Mesothelial cell of epicardium (in vitro differentiated cells): ENCODE data around the gene MYO19. TPM values are rescaled to one million over a fixed set of nuclear protein-coding genes. Genes with fewer than 3 reads are reported as not detected.

Source experiments
- DNase-seq, 2 experiments: peaks; one replicate each; pipeline ENCODE4 v3.0.0; 2021; ENCODE audit warnings: low spot score in 2 of 2; ENCODE audit not compliant: unreplicated experiment in 2 of 2
- H3K27ac Mint-ChIP-seq: 2 replicates; pipeline ENCODE4 v1.8.0; 2021; ENCODE audit warnings: mixed read lengths
- H3K27me3 Mint-ChIP-seq: 2 replicates; pipeline ENCODE4 v1.8.0; 2021; ENCODE audit warnings: low read depth, mixed read lengths
- H3K36me3 Mint-ChIP-seq: 2 replicates; pipeline ENCODE4 v1.8.0; 2021; ENCODE audit warnings: mixed read lengths
- H3K4me1 Mint-ChIP-seq: 2 replicates; pipeline ENCODE4 v1.8.0; 2021; ENCODE audit warnings: mixed read lengths
- H3K4me3 Mint-ChIP-seq: 2 replicates; pipeline ENCODE4 v1.8.0; 2021; ENCODE audit warnings: mild to moderate bottlenecking, moderate library complexity, mixed read lengths
- H3K9me3 Mint-ChIP-seq: 2 replicates; pipeline ENCODE4 v1.8.0; 2021; ENCODE audit warnings: mixed read lengths
- CTCF ChIP-seq: fragments of 200-600 bp; sonication (generic); IDR thresholded peaks from one replicate; pipeline ENCODE4 v1.5.0; 2021; ENCODE audit warnings: antibody characterized with exemption; ENCODE audit not compliant: unreplicated experiment
- total RNA-seq: library from RNA; stranded (reverse); gene quantifications from 3 replicates; pipeline ENCODE4 v1.2.1, GENCODE V29; 2021

The MYO19 gene
- total RNA-seq, 1 donor from 2014 or later = 82.4 TPM

GRCh38 chr17:36498155-36498554 is 36.5 kb downstream of the MYO19 start:
- TF ChIP-seq CTCF = no peak
- H3K27ac Mint-ChIP-seq = no peak overlapping the region
- H3K36me3 Mint-ChIP-seq = peaks cover 18% of the 10 kb centered on the region
- H3K4me1 Mint-ChIP-seq = no peaks in the 10 kb centered on the region
- H3K9me3 Mint-ChIP-seq = no peaks in the 10 kb centered on the region
- no peak overlapping the region for H3K4me3 Mint-ChIP-seq
- no peaks in the 10 kb centered on the region for H3K27me3 Mint-ChIP-seq
- DNase-seq = no peak

DNA sequence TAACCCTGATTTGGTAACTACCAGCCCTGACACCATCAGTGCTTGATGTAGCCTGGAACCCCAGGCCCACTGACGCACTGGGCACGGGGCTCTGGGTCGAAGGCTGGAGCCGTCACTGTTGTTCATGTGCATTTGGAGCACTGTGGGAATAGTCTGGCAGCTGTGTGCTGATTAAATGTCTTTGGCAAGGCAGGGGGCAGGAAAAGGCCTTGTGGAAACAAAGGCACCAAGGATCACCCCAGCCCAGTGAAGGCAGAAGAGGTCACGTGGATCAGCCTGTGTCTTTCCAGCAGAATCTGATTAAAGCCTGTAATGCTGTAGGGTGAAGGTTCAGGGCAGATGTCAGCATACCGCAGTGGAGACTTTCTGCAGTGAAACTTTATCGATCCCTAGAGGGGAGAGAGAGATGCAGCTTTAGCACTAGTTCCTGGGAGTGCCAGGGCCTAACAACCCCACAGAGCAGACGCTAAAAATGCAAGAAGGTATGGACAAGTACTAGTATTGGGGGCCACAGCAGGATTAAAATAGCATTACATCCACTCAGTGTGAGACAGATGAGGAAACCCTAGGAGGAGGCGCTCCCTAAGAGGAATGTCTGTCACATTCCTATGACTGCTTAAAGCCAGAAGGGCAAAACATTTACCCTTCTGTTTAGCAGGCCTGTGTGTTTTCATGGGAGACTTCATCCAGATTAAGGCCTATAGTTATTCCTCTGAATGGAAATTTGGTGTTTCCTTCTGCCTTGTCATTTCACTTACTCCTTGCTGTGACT is 38.5 kb downstream of the MYO19 start:
- Mint-ChIP-seq H3K9me3 (no peaks in the 10 kb centered on the region), H3K27ac (no peak overlapping the region), H3K4me1 (no peaks in the 10 kb centered on the region), H3K36me3 (peaks cover 22% of the 10 kb centered on the region), H3K27me3 (no peaks in the 10 kb centered on the region), H3K4me3 (no peak overlapping the region)
- no peak for TF ChIP-seq CTCF
- no peak for DNase-seq

- H3K4me1 Mint-ChIP-seq = no peaks in the 10 kb centered on the region
- H3K9me3 Mint-ChIP-seq = peaks cover 3% of the 10 kb centered on the region
- TF ChIP-seq CTCF = no peak
- H3K27me3 Mint-ChIP-seq = no peaks in the 10 kb centered on the region
- no peak overlapping the region for H3K4me3 Mint-ChIP-seq
- peaks cover 27% of the 10 kb centered on the region for H3K36me3 Mint-ChIP-seq
- no peak overlapping the region for H3K27ac Mint-ChIP-seq
- DNase-seq = no peak
Measured at GRCh38 chr17:36495076-36495578, 39.5 kb downstream of the MYO19 start.

DNA sequence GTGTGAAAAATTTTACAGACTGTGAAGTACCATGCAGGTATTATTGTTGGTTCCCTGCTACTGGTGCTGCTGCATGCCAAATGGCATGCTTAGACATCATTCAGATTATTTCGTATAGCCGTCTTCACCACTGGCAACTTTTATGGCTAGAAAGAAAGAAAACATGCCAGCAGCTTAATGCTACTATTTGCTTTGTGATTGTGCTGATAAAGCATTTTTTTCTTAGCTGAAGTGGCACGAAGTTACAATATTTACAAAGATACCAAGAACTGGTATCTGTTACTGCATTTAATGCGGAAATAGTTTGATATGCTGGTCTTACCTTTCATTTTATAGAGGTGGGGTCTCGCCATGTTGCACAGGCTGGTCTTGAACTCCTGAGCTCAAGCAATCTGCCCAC is 40.0 kb downstream of the MYO19 start:
- Mint-ChIP-seq H3K4me3 (no peak overlapping the region), H3K27me3 (no peaks in the 10 kb centered on the region), H3K9me3 (peaks cover 6% of the 10 kb centered on the region), H3K4me1 (no peaks in the 10 kb centered on the region), H3K36me3 (peaks cover 31% of the 10 kb centered on the region), H3K27ac (no peak overlapping the region)
- DNase-seq = no peak
- TF ChIP-seq CTCF = no peak

GRCh38 chr17:36493956-36494355 is 40.7 kb downstream of the MYO19 start:
- Mint-ChIP-seq H3K27ac (no peak overlapping the region), H3K9me3 (peaks cover 7% of the 10 kb centered on the region), H3K4me3 (no peak overlapping the region), H3K36me3 (peaks cover 36% of the 10 kb centered on the region), H3K27me3 (no peaks in the 10 kb centered on the region), H3K4me1 (no peaks in the 10 kb centered on the region)
- no peak for DNase-seq
- no peak for TF ChIP-seq CTCF
